Mesendoderm (in vitro differentiated cells): Measurements from ENCODE around the gene OPRM1.

ENCODE experiments used
- DNase-seq: peaks from one replicate; pipeline ENCODE4 v3.0.0; 2013
- H2AK5ac ChIP-seq: 2 replicates; pipeline ENCODE4 v1.6.1; 2013; ENCODE audit warnings: low read length, inconsistent platforms
- H2BK120ac ChIP-seq: 2 replicates; pipeline ENCODE4 v1.6.1; 2013; ENCODE audit warnings: low read depth, mild to moderate bottlenecking, low read length, moderate library complexity, mixed read lengths
- H2BK15ac ChIP-seq: replicated peaks from 2 replicates; pipeline ENCODE4 v1.6.1; 2013; ENCODE audit warnings: low read depth, mild to moderate bottlenecking, moderate library complexity
- H2BK5ac ChIP-seq: 2 replicates; pipeline ENCODE4 v1.6.1; 2013; ENCODE audit warnings: low read length, inconsistent platforms
- H3K18ac ChIP-seq: 2 replicates; pipeline ENCODE4 v1.6.1; 2013; ENCODE audit warnings: mild to moderate bottlenecking, low read length, mixed read lengths
- H3K23ac ChIP-seq: one replicate; pipeline ENCODE4 v1.6.1; 2013; ENCODE audit warnings: low read length
- H3K27ac ChIP-seq: 2 replicates; pipeline ENCODE4 v1.5.1; 2013; ENCODE audit warnings: low read depth, mild to moderate bottlenecking, inconsistent platforms, low read length, moderate library complexity
- H3K27me3 ChIP-seq: 2 replicates; pipeline ENCODE4 v1.6.1; 2013; ENCODE audit warnings: low read length, control low read depth, mild to moderate bottlenecking, inconsistent platforms; ENCODE audit not compliant: insufficient read depth, poor library complexity
- H3K36me3 ChIP-seq: 2 replicates; pipeline ENCODE4 v1.6.1; 2013; ENCODE audit warnings: low read length, inconsistent platforms; ENCODE audit not compliant: control insufficient read depth, insufficient read depth
- H3K4ac ChIP-seq: one replicate; pipeline ENCODE4 v1.6.1; 2013; ENCODE audit warnings: low read depth, mild to moderate bottlenecking, low read length, moderate library complexity
- H3K4me1 ChIP-seq: 2 replicates; pipeline ENCODE4 v1.6.1; 2013; ENCODE audit warnings: low read depth, low read length, inconsistent platforms; ENCODE audit not compliant: control insufficient read depth
- H3K4me2 ChIP-seq: 2 replicates; pipeline ENCODE4 v1.6.1; 2013; ENCODE audit warnings: low read length
- H3K4me3 ChIP-seq: 2 replicates; pipeline ENCODE4 v1.5.1; 2013; ENCODE audit warnings: mild to moderate bottlenecking, low read length
- H3K56ac ChIP-seq: one replicate; pipeline ENCODE4 v1.6.1; 2013; ENCODE audit warnings: low read length
- H3K79me1 ChIP-seq: 2 replicates; pipeline ENCODE4 v1.6.1; 2013; ENCODE audit warnings: low read length, inconsistent platforms
- H3K79me2 ChIP-seq: 2 replicates; pipeline ENCODE4 v1.6.1; 2013; ENCODE audit warnings: mild to moderate bottlenecking, low read length; ENCODE audit not compliant: control insufficient read depth, insufficient read depth
- H3K9ac ChIP-seq: 2 replicates; pipeline ENCODE4 v1.6.1; 2013; ENCODE audit warnings: low read length, inconsistent platforms
- H4K5ac ChIP-seq: one replicate; pipeline ENCODE4 v1.6.1; 2013; ENCODE audit warnings: low read length
- H4K8ac ChIP-seq: one replicate; pipeline ENCODE4 v1.6.1; 2013; ENCODE audit warnings: low read depth, mild to moderate bottlenecking, control low read depth, low read length, moderate library complexity
- WGBS: extraction: QIAGEN DNeasy Blood & Tissue Kit; methylation state at CpG from one replicate; pipeline ENCODE4 v1.1.7; 2013; ENCODE audit warnings: low lambda C conversion rate, missing lambda C conversion rate; ENCODE audit not compliant: insufficient coverage; ENCODE audit errors: extremely low coverage; 5-methylcytosine and 5-hydroxymethylcytosine counted together

OPRM1 gene

DNA sequence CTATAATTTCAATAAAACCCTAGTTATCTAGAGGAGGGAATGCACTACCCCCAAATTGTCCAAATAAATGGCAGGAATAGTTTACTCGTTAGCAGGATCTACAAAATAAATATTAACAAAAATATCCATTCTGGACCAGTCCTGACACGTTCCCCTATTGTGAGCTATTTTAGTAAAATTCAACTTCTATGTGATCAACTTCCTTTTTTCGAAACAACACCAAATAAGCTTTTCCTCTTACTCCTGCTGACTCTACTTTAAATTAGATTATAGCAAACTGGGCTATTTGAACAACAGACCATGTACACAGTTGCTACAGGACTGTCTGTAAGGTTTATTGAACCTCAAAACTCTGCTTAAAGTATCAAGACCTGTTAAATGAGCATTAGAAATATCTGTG is 163.3 kb downstream of the OPRM1 start:
- no peak overlapping the region for H3K56ac ChIP-seq
- no peaks in the 10 kb centered on the region for H3K36me3 ChIP-seq
- no peak overlapping the region for H2AK5ac ChIP-seq
- DNase-seq, result no peak
- H3K79me2 ChIP-seq, result no peaks in the 10 kb centered on the region
- H3K4me1 ChIP-seq, result no peaks in the 10 kb centered on the region
- H2BK120ac ChIP-seq, result no peak overlapping the region
- no peak overlapping the region for H3K27ac ChIP-seq
- no peak overlapping the region for H2BK5ac ChIP-seq
- H3K4me3 ChIP-seq, result no peak overlapping the region
- no peak overlapping the region for H2BK15ac ChIP-seq
- H4K8ac ChIP-seq, result no peak overlapping the region
- WGBS, result no CpG with 5 or more reads among the region's 3 CpGs
- H3K79me1 ChIP-seq, result no peaks in the 10 kb centered on the region
- no peak overlapping the region for H3K4ac ChIP-seq
- H3K18ac ChIP-seq, result no peak overlapping the region
- no peaks in the 10 kb centered on the region for H3K27me3 ChIP-seq
- no peak overlapping the region for H3K23ac ChIP-seq
- H3K9ac ChIP-seq, result no peak overlapping the region
- no peak overlapping the region for H3K4me2 ChIP-seq
- no peak overlapping the region for H4K5ac ChIP-seq

- H3K4ac ChIP-seq, result no peak overlapping the region
- H3K79me2 ChIP-seq, result no peaks in the 10 kb centered on the region
- H3K27ac ChIP-seq, result no peak overlapping the region
- no peak overlapping the region for H3K9ac ChIP-seq
- H3K23ac ChIP-seq, result no peak overlapping the region
- no CpG with 5 or more reads among the region's 6 CpGs for WGBS
- H3K4me1 ChIP-seq, result no peaks in the 10 kb centered on the region
- H4K5ac ChIP-seq, result no peak overlapping the region
- no peak overlapping the region for H3K4me2 ChIP-seq
- no peak overlapping the region for H2BK5ac ChIP-seq
- no peak for DNase-seq
- no peak overlapping the region for H2AK5ac ChIP-seq
- H3K56ac ChIP-seq, result no peak overlapping the region
- H3K4me3 ChIP-seq, result no peak overlapping the region
- H2BK15ac ChIP-seq, result no peak overlapping the region
- H3K36me3 ChIP-seq, result no peaks in the 10 kb centered on the region
- no peak overlapping the region for H2BK120ac ChIP-seq
- H3K79me1 ChIP-seq, result no peaks in the 10 kb centered on the region
- H4K8ac ChIP-seq, result no peak overlapping the region
- no peaks in the 10 kb centered on the region for H3K27me3 ChIP-seq
- no peak overlapping the region for H3K18ac ChIP-seq
Observed at GRCh38 chr6:154202958-154203357, 163.9 kb downstream of the OPRM1 start.

DNA sequence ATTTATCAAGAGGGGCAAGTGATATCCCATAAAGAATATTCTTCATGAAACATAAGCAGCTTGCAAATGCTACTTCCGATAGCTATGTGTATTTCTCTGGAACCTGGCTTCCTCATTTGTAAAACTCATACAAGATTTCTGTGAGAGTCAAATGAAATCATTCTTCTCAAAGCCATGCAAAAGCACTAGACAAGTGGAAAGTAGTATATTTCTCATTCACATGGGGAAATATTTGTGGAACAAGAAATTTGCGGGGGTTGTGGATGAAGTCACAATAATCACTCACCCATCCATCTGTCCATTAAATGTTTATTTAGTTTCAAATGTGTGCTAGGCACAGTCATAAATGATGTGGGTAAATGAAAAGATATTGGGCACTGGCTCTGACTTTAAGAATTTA is 167.1 kb downstream of the OPRM1 start:
- Histone ChIP-seq H3K23ac (no peak overlapping the region), H3K27ac (no peak overlapping the region), H3K79me1 (no peaks in the 10 kb centered on the region), H3K79me2 (no peaks in the 10 kb centered on the region), H2AK5ac (no peak overlapping the region), H3K4me1 (no peaks in the 10 kb centered on the region), H2BK120ac (no peak overlapping the region), H4K8ac (no peak overlapping the region), H3K4me3 (no peak overlapping the region), H2BK5ac (no peak overlapping the region), H3K4me2 (no peak overlapping the region), H4K5ac (no peak overlapping the region), H3K27me3 (no peaks in the 10 kb centered on the region), H3K18ac (no peak overlapping the region), H2BK15ac (no peak overlapping the region), H3K56ac (no peak overlapping the region), H3K4ac (no peak overlapping the region), H3K9ac (no peak overlapping the region), H3K36me3 (no peaks in the 10 kb centered on the region)
- no CpG with 5 or more reads among the region's 2 CpGs for WGBS
- DNase-seq, result no peak

GRCh38 chr6:154206996-154207395 is 168.0 kb downstream of the OPRM1 start:
- no peaks in the 10 kb centered on the region for H3K79me1 ChIP-seq
- H3K9ac ChIP-seq, result no peak overlapping the region
- no peak overlapping the region for H3K56ac ChIP-seq
- no peak overlapping the region for H2BK120ac ChIP-seq
- H4K8ac ChIP-seq, result no peak overlapping the region
- no peak overlapping the region for H3K4me3 ChIP-seq
- WGBS, result no CpG with 5 or more reads among the region's 4 CpGs
- no peak overlapping the region for H3K23ac ChIP-seq
- no peak overlapping the region for H3K4me2 ChIP-seq
- no peak overlapping the region for H2BK15ac ChIP-seq
- no peak overlapping the region for H4K5ac ChIP-seq
- no peak for DNase-seq
- H3K79me2 ChIP-seq, result no peaks in the 10 kb centered on the region
- no peak overlapping the region for H2BK5ac ChIP-seq
- no peak overlapping the region for H2AK5ac ChIP-seq
- H3K18ac ChIP-seq, result no peak overlapping the region
- no peak overlapping the region for H3K27ac ChIP-seq
- no peaks in the 10 kb centered on the region for H3K36me3 ChIP-seq
- H3K27me3 ChIP-seq, result no peaks in the 10 kb centered on the region
- H3K4me1 ChIP-seq, result no peaks in the 10 kb centered on the region
- H3K4ac ChIP-seq, result no peak overlapping the region

GRCh38 chr6:154209555-154209954 is 170.5 kb downstream of the OPRM1 start:
- Histone ChIP-seq H3K79me1 (no peaks in the 10 kb centered on the region), H3K4me1 (no peaks in the 10 kb centered on the region), H4K5ac (no peak overlapping the region), H4K8ac (no peak overlapping the region), H3K27me3 (no peaks in the 10 kb centered on the region), H3K27ac (no peak overlapping the region), H3K79me2 (no peaks in the 10 kb centered on the region), H3K9ac (no peak overlapping the region), H2BK120ac (no peak overlapping the region), H3K18ac (no peak overlapping the region), H3K36me3 (no peaks in the 10 kb centered on the region), H2BK15ac (no peak overlapping the region), H2AK5ac (no peak overlapping the region), H3K4me3 (no peak overlapping the region), H3K23ac (no peak overlapping the region), H3K56ac (no peak overlapping the region), H3K4ac (no peak overlapping the region), H3K4me2 (no peak overlapping the region), H2BK5ac (no peak overlapping the region)
- no peak for DNase-seq
- no CpG with 5 or more reads among the region's 3 CpGs for WGBS

- Histone ChIP-seq H3K79me2 (no peaks in the 10 kb centered on the region), H3K27me3 (no peaks in the 10 kb centered on the region), H2BK5ac (no peak overlapping the region), H2AK5ac (no peak overlapping the region), H3K23ac (no peak overlapping the region), H4K8ac (no peak overlapping the region), H3K18ac (no peak overlapping the region), H3K4me1 (no peaks in the 10 kb centered on the region), H2BK120ac (no peak overlapping the region), H3K27ac (no peak overlapping the region), H3K36me3 (no peaks in the 10 kb centered on the region), H3K4me2 (no peak overlapping the region), H3K56ac (no peak overlapping the region), H4K5ac (no peak overlapping the region), H2BK15ac (no peak overlapping the region), H3K79me1 (no peaks in the 10 kb centered on the region), H3K4me3 (no peak overlapping the region), H3K4ac (no peak overlapping the region), H3K9ac (no peak overlapping the region)
- no peak for DNase-seq
Observed at GRCh38 chr6:154210678-154211077, 171.6 kb downstream of the OPRM1 start.
